Ishikawa (cell line): ENCODE measurements around the gene PLEKHA6.

Experiments
- CEBPB ChIP-seq: IDR thresholded peaks from 2 replicates; pipeline ENCODE4 v1.6.1; 2012
- CREB1 ChIP-seq: IDR thresholded peaks from 2 replicates; pipeline ENCODE4 v1.6.1; 2012; ENCODE audit warnings: low read depth
- EGR1 ChIP-seq: IDR thresholded peaks from 2 replicates; pipeline ENCODE4 v1.6.1; 2012
- EP300 ChIP-seq: IDR thresholded peaks from 2 replicates; pipeline ENCODE4 v1.6.1; 2012; ENCODE audit warnings: borderline replicate concordance
- FOXM1 ChIP-seq: IDR thresholded peaks from 2 replicates; pipeline ENCODE4 v1.6.1; 2012; ENCODE audit warnings: low read depth, borderline replicate concordance
- MAX ChIP-seq: IDR thresholded peaks from 2 replicates; pipeline ENCODE4 v1.6.1; 2012
- NFIC ChIP-seq: IDR thresholded peaks from 2 replicates; pipeline ENCODE4 v1.6.1; 2012
- RAD21 ChIP-seq: IDR thresholded peaks from 2 replicates; pipeline ENCODE4 v1.6.1; 2012; ENCODE audit warnings: low read depth
- REST ChIP-seq: IDR thresholded peaks from 2 replicates; pipeline ENCODE4 v1.6.1; 2012; ENCODE audit warnings: low read depth, mild to moderate bottlenecking
- TAF1 ChIP-seq: IDR thresholded peaks from 2 replicates; pipeline ENCODE4 v1.6.1; 2012; ENCODE audit warnings: low read depth, mild to moderate bottlenecking
- TCF12 ChIP-seq: IDR thresholded peaks from 2 replicates; pipeline ENCODE4 v1.6.1; 2012; ENCODE audit warnings: low read depth
- TEAD4 ChIP-seq: IDR thresholded peaks from 2 replicates; pipeline ENCODE4 v1.6.1; 2012
- USF1 ChIP-seq: IDR thresholded peaks from 2 replicates; pipeline ENCODE4 v1.6.1; 2012
- YY1 ChIP-seq: IDR thresholded peaks from 2 replicates; pipeline ENCODE4 v1.6.1; 2012; ENCODE audit warnings: low read depth
- ZBTB7A ChIP-seq: IDR thresholded peaks from 2 replicates; pipeline ENCODE4 v1.6.1; 2012; ENCODE audit warnings: low read depth

PLEKHA6 gene

GRCh38 chr1:204350857-204351573, 8.7 kb downstream of the PLEKHA6 start:
- TF ChIP-seq YY1: peak; percentile 62; the same call in 1 of the 2 replicates
- no peak for TF ChIP-seq FOXM1

- TF ChIP-seq CREB1: no peak
Measured at GRCh38 chr1:204350312-204350711, 9.4 kb downstream of the PLEKHA6 start.

GRCh38 chr1:204349602-204350001, 10.1 kb downstream of the PLEKHA6 start:
- TF ChIP-seq TAF1: no peak
- TF ChIP-seq ZBTB7A: no peak
- TF ChIP-seq CREB1: no peak
- no peak for TF ChIP-seq CEBPB
- TF ChIP-seq MAX: no peak

- TF ChIP-seq EGR1 (no peak), EP300 (no peak), TEAD4 (no peak), YY1 (no peak), NFIC (no peak), CREB1 (no peak), ZBTB7A (no peak), RAD21 (no peak), CEBPB (no peak), TCF12 (no peak), USF1 (no peak), FOXM1 (no peak), MAX (no peak), REST (no peak), TAF1 (no peak)
Measured at GRCh38 chr1:204348722-204349121, 11.0 kb downstream of the PLEKHA6 start.

- TF ChIP-seq USF1: no peak
- TF ChIP-seq CREB1: no peak
- TF ChIP-seq TCF12: no peak
- no peak for TF ChIP-seq ZBTB7A
- TF ChIP-seq EP300: no peak
- no peak for TF ChIP-seq FOXM1
- TF ChIP-seq REST: no peak
- TF ChIP-seq EGR1: no peak
- TF ChIP-seq CEBPB: no peak
- no peak for TF ChIP-seq YY1
Measured at GRCh38 chr1:204348242-204348641, 11.5 kb downstream of the PLEKHA6 start.

GRCh38 chr1:204345941-204346645, 13.6 kb downstream of the PLEKHA6 start:
- TF ChIP-seq TAF1 (no peak), FOXM1 (no peak), TEAD4 (no peak), CEBPB (no peak), USF1 (no peak), YY1 (no peak), EP300 (no peak), RAD21 (no peak), CREB1 (no peak), NFIC (no peak), ZBTB7A (no peak), TCF12 (no peak), MAX (no peak), EGR1 (no peak), REST (no peak)
